Myocyte (in vitro differentiated cells): ENCODE results near the gene SLC29A4. TPM values are rescaled to one million over a fixed set of nuclear protein-coding genes. Genes with fewer than 3 reads are reported as not detected.

Experiments
- DNase-seq: peaks from one replicate; pipeline ENCODE4 v3.0.0-alpha.2; 2012; ENCODE audit warnings: low read depth
- total RNA-seq: library from RNA; depleted of rRNA; stranded (reverse); fragments of >200 nt; gene quantifications from 2 replicates; pipeline ENCODE4 v1.2.3, GENCODE V29; 2014

Gene SLC29A4
- total RNA-seq, 1 donor from 2014 or later, result 4.8 TPM

DNA sequence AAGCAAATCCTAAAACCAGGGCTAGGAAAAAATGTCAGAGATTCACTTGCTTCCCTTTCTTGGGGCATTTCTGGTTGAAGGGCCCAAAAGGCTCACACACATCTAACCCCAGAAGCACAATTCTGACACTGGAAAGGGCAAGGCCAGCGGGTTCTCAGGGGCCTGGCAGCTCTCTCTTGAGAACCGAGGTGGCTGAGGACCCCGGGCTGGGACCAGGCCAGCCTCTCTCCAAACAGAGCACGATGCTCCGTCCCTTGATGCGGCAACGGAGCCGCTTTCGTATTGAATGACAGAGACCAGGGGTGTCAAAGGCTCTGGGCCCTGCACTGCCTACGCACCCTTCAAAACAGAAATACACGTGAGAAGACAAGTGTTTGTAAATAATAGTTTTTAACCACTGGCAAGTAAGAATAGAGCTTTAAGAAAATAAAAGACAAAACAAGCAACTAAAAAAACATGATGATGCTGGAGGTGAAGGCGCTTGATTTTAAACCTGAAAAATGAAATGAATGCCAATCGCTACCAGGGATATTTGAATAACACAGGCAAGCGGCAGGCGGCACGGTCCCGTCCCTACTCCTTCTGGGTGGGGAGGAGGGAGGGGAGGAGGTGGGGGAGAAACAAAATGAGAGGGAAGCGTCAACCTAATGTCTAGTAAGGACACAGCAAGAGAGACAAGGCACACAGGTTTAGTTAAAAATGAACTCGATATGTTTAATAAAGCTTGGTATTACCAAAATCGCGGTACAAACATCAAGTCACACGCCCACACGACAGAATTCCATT, 68.0 kb downstream of the SLC29A4 start:
- no peak for DNase-seq

DNA sequence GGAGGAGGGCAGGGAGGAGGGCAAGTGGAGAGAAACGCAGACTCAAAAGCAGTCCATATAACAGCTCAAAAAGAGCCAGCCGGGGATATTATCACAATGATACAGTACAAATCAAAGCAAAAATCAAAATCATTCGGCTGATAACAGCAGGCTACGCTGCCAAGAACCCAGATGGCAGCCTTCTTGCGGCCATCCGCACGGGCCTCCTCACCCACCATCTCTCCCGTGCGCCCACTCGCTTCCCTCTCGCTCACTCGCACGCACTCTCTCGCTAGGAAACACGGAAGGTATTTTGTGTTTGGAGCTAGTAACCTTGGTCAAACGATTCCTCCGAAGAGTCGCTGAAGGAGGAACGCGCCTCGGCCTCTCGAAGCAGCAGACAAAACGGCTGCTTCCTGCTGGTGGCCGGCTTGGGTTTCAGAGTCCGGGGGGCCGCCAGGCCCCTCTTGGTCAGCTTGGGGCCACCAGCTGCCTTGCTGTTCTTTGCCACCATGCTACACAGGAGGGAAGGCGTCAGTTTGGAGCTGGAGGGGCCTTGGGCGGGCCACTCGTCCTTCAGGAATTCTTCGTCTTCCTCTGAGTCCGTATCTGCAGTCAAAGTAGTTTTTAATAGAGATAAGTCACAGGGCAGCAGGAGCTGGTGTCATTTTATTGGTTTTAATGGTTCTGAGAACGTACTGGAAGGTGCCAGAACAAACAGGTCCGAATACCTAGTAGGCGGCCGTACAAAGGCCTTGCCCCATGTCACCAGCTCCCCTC, 68.9 kb downstream of the SLC29A4 start:
- no peak for DNase-seq

DNA sequence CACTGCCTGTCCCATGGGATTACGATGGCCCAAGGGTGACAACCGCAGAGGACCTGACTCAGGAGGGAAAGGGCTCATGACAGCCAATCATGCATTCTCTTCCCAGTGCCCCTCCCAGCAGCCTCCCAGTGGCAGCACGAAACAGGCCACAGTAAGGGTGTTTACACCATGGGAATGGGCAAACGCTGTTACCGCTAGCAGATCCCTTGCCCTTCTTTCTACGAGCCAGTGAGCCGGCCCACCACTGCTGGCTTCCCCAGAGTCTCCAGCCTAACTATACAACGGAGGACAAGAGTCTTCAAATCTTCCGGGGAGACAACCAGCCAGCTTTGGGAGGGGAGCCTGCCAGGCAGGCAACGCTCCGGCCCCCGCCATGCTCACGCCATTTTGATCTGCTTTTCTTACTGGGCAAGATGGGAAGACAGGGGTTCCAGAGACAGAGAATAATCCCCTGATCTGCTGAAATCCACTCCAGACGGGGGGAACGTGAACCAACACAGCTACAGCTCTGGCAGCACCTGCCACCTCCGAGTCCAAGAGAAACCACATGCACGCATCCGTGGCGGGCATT, 69.8 kb downstream of the SLC29A4 start:
- DNase-seq, result no peak

DNA sequence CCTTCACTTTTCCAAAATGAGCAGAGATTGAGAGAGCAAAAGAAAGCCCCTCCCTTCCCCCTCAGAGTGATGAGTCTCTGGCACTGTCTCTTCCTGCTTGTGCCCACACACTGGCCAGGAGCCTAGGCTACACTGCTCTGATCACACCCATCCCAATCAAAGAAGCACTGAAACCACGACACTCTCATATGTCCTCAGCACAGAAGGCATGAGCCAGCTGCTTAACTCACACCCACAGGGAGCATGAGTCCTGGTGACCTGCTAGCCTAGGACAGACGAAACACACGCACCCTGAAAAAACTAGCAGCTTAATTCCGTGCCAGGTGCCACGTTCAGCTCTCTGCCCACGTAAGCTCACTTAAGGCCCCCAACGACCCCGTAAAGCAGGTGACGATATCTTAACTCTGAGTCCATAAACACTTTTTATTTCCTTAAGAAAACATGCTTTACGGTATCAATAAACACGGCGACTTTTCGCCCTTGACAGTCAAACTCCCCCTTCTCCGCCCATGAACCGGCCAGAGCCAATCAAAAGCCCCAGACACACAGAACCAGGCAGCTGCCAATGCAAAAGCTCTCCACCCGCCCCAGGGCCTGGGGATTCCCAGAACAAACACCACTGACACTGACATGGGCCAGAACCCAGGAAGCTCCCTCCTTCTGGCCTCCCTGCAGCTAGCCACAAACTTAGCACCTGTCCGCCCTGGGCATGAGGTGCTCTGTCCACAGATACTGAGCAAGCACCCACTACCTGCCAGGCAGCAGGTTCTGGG, 71.9 kb downstream of the SLC29A4 start:
- DNase-seq, result peak; percentile 93

Other genes starting within 250 kb of the SLC29A4 start
- gene RBAK, start 237.1 kb upstream of the SLC29A4 start, total RNA-seq, result 13.5 and 14.6 TPM in 2 replicates
- 56.3 and 56.5 TPM in 2 replicates for gene WIPI2, start 92.7 kb upstream of the SLC29A4 start, total RNA-seq
- 27.7 and 32.3 TPM in 2 replicates for gene TNRC18, start 140.9 kb downstream of the SLC29A4 start, total RNA-seq
- 6.6 and 7.6 TPM in 2 replicates for gene FBXL18, start 230.9 kb downstream of the SLC29A4 start, total RNA-seq
- 1,562 and 1,714 TPM in 2 replicates for gene ACTB, start 247.7 kb downstream of the SLC29A4 start, total RNA-seq